Measurements from ENCODE around the gene OR12D1.
"Not testable (repeated sequence)": the region's sequence is repeated elsewhere in the genome, so short reads cannot be mapped to it uniquely, and the experiment has no call there.

Gene OR12D1

GRCh38 chr6:29439006-29439405 is 24.3 kb downstream of the OR12D1 start, which contains the start of gene OR10C1:
OR10C1 (plus strand) TSS chr6:29439306; CDS start chr6:29440016, 710 bp downstream.
- DNase-seq (ENCODE audit: low read depth), result no peak
- TF ChIP-seq CTCF (IDR thresholded peaks at IDR 0.05; ENCODE audit: low read depth, low read length, missing control alignments), result no peak
- in situ Hi-C loops (cut with HindIII; ENCODE audit: low sequenced_read_pairs), result no loop called here
- H3K4me3 ChIP-seq (ENCODE audit: low read depth, low read length), result no peak within 1 kb of the TSS

- no peak for TF ChIP-seq CTCF (IDR thresholded peaks at IDR 0.05; ENCODE audit: low read depth, low read length, missing control alignments)
- DNase-seq (ENCODE audit: low read depth), result no peak
- in situ Hi-C loops (cut with HindIII; ENCODE audit: low sequenced_read_pairs), result no loop called here
- no peak overlapping the region for H3K4me3 ChIP-seq (ENCODE audit: low read depth, low read length)
Observed at GRCh38 chr6:29442719-29443118, 28.0 kb downstream of the OR12D1 start.

GRCh38 chr6:29444031-29444430 is 29.3 kb downstream of the OR12D1 start:
- in situ Hi-C loops (cut with HindIII; ENCODE audit: low sequenced_read_pairs); DNase-seq (ENCODE audit: low read depth); H3K4me3 ChIP-seq (ENCODE audit: low read depth, low read length): not testable (repeated sequence)

GRCh38 chr6:29447670-29448069 is 32.9 kb downstream of the OR12D1 start:
- in situ Hi-C loops (cut with HindIII; ENCODE audit: low sequenced_read_pairs), result no loop called here
- DNase-seq (ENCODE audit: low read depth), result no peak
- no peak overlapping the region for H3K4me3 ChIP-seq (ENCODE audit: low read depth, low read length)
- no peak for TF ChIP-seq CTCF (IDR thresholded peaks at IDR 0.05; ENCODE audit: low read depth, low read length, missing control alignments)

- no peak for DNase-seq (ENCODE audit: low read depth)
- no peak overlapping the region for H3K4me3 ChIP-seq (ENCODE audit: low read depth, low read length)
- in situ Hi-C loops (cut with HindIII; ENCODE audit: low sequenced_read_pairs), result no loop called here
- no peak for TF ChIP-seq CTCF (IDR thresholded peaks at IDR 0.05; ENCODE audit: low read depth, low read length, missing control alignments)
Observed at GRCh38 chr6:29451471-29452193, 36.9 kb downstream of the OR12D1 start.

GRCh38 chr6:29456971-29457370 is 42.2 kb downstream of the OR12D1 start, which contains the start of the genes OR11A1 and OR2H1:
OR11A1 (minus strand) TSS chr6:29457071; CDS start chr6:29427641, 29,430 bp downstream.
OR2H1 (plus strand) TSS chr6:29457155; CDS start chr6:29461770, 4,615 bp downstream.
- DNase-seq (ENCODE audit: low read depth), result no peak
- TF ChIP-seq CTCF (IDR thresholded peaks at IDR 0.05; ENCODE audit: low read depth, low read length, missing control alignments), result no peak
- no peak within 1 kb of the TSS for H3K4me3 ChIP-seq (ENCODE audit: low read depth, low read length)
- in situ Hi-C loops (cut with HindIII; ENCODE audit: low sequenced_read_pairs), result no loop called here

- H3K4me3 ChIP-seq (ENCODE audit: low read depth, low read length), result no peak overlapping the region
- DNase-seq (ENCODE audit: low read depth), result no peak
- in situ Hi-C loops (cut with HindIII; ENCODE audit: low sequenced_read_pairs), result no loop called here
- TF ChIP-seq CTCF (IDR thresholded peaks at IDR 0.05; ENCODE audit: low read depth, low read length, missing control alignments), result no peak
Observed at GRCh38 chr6:29461021-29461814, 46.5 kb downstream of the OR12D1 start.

Measured in astrocyte of the cerebellum (primary cell).